ENCODE measurements around the gene CTPS1.

GRCh38 chr1:40983286-40983685 is 3.8 kb downstream of the CTPS1 start:
- no peak for TF ChIP-seq CTCF (IDR thresholded peaks at IDR 0.05; ENCODE audit: poor library complexity, severe bottlenecking)
- no peak for TF ChIP-seq MXI1 (conservative IDR thresholded peaks at IDR 0.05; ENCODE audit: poor library complexity, severe bottlenecking)
- no peak for TF ChIP-seq SMC3 (conservative IDR thresholded peaks at IDR 0.05; ENCODE audit: poor library complexity)
- no peak for TF ChIP-seq EZH2 (IDR thresholded peaks at IDR 0.05; ENCODE audit: borderline replicate concordance, insufficient read depth, low read length, poor library complexity, severe bottlenecking)
- TF ChIP-seq REST (IDR thresholded peaks at IDR 0.05; ENCODE audit: borderline replicate concordance) = no peak
- TF ChIP-seq EP300 (conservative IDR thresholded peaks at IDR 0.05; ENCODE audit: poor library complexity, severe bottlenecking) = no peak
- no peak for TF ChIP-seq TAF1 (IDR thresholded peaks at IDR 0.05; ENCODE audit: low read depth)
